ENCODE results near the gene GFOD2.

Gene GFOD2

DNA sequence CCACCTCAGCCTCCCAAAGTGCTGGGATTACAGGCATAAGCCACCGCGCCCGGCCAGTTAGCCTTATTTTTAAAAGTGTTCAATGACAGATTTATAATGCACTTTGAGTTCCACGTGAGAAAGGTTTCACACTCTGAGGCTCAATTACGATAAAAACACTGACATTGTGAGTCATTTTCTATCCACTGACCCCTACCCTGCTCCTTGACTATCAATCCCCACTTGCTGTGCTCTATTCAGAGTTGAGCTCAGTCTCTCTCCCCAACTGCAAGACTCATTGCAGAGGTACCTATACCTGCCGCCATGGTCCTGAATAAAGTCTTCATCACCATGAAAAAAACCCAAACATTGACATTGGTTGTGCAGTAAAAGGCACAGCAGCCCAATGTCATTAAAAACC is 8.5 kb downstream of the GFOD2 start:
- Histone ChIP-seq H3K79me2 (ENCODE audit: low read length) (peaks cover 52% of the 10 kb centered on the region), H3K9ac (ENCODE audit: low read length) (no peak overlapping the region), H3K27ac (ENCODE audit: low read length) (no peak overlapping the region), H3K4me2 (ENCODE audit: low read length) (no peak overlapping the region), H3K9me3 (ENCODE audit: insufficient read depth, low read length) (no peaks in the 10 kb centered on the region), H3K36me3 (replicated peaks; ENCODE audit: low read depth, low read length) (peaks cover 9% of the 10 kb centered on the region), H3K4me3 (ENCODE audit: low read length) (no peak overlapping the region), H4K20me1 (ENCODE audit: insufficient read depth, low read length) (peaks cover 5% of the 10 kb centered on the region), H2AFZ (ENCODE audit: low read depth, low read length) (no peak overlapping the region), H3K4me1 (ENCODE audit: low read length) (no peaks in the 10 kb centered on the region), H3K27me3 (ENCODE audit: low read depth, low read length) (no peaks in the 10 kb centered on the region)
- no peak for TF ChIP-seq EZH2phosphoT487 (IDR thresholded peaks at IDR 0.05; ENCODE audit: low read depth)
- TF ChIP-seq CTCF (IDR thresholded peaks at IDR 0.05; ENCODE audit: low read depth, low read length): no peak

DNA sequence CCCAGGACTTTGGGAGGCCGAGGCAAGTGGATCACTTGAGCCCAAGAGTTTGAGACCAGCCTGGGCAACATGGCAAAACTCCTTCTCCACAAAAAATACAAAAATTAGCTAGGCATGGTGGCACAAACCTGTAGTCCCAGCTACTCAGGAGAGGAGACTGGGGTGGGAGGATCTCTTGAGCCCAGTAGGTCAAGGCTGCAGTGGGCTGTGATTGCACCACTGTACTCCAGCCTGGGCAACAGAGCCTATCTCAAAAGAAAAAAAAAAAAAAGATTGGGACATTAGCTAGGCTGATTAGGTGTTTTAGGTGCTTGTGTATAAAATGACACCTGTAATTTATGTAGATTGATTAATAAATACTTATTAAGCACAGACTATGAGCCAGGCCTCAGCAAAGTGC is 10.1 kb downstream of the GFOD2 start:
- no peak overlapping the region for H3K27ac ChIP-seq (ENCODE audit: low read length)
- peaks cover 49% of the 10 kb centered on the region for H3K79me2 ChIP-seq (ENCODE audit: low read length)
- H3K4me1 ChIP-seq (ENCODE audit: low read length): no peaks in the 10 kb centered on the region
- H2AFZ ChIP-seq (ENCODE audit: low read depth, low read length): no peak overlapping the region
- no peak overlapping the region for H3K9ac ChIP-seq (ENCODE audit: low read length)
- TF ChIP-seq CTCF (IDR thresholded peaks at IDR 0.05; ENCODE audit: low read depth, low read length) (no peak), EZH2phosphoT487 (IDR thresholded peaks at IDR 0.05; ENCODE audit: low read depth) (no peak)
- no peaks in the 10 kb centered on the region for H3K27me3 ChIP-seq (ENCODE audit: low read depth, low read length)
- no peak overlapping the region for H3K4me3 ChIP-seq (ENCODE audit: low read length)
- peaks cover 3% of the 10 kb centered on the region for H4K20me1 ChIP-seq (ENCODE audit: insufficient read depth, low read length)
- no peak overlapping the region for H3K4me2 ChIP-seq (ENCODE audit: low read length)
- peaks cover 9% of the 10 kb centered on the region for H3K36me3 ChIP-seq (replicated peaks; ENCODE audit: low read depth, low read length)
- no peaks in the 10 kb centered on the region for H3K9me3 ChIP-seq (ENCODE audit: insufficient read depth, low read length)

GRCh38 chr16:67708368-67708771 is 10.7 kb downstream of the GFOD2 start:
- Histone ChIP-seq H3K4me3 (ENCODE audit: low read length) (no peak overlapping the region), H2AFZ (ENCODE audit: low read depth, low read length) (no peak overlapping the region), H3K36me3 (replicated peaks; ENCODE audit: low read depth, low read length) (peaks cover 5% of the 10 kb centered on the region), H3K4me2 (ENCODE audit: low read length) (no peak overlapping the region), H3K9me3 (ENCODE audit: insufficient read depth, low read length) (no peaks in the 10 kb centered on the region), H3K9ac (ENCODE audit: low read length) (no peak overlapping the region), H3K27ac (ENCODE audit: low read length) (no peak overlapping the region), H3K27me3 (ENCODE audit: low read depth, low read length) (no peaks in the 10 kb centered on the region), H3K4me1 (ENCODE audit: low read length) (no peaks in the 10 kb centered on the region), H4K20me1 (ENCODE audit: insufficient read depth, low read length) (no peaks in the 10 kb centered on the region; the same call in none of the 2 replicates), H3K79me2 (ENCODE audit: low read length) (peaks cover 48% of the 10 kb centered on the region)
- TF ChIP-seq CTCF (IDR thresholded peaks at IDR 0.05; ENCODE audit: low read depth, low read length) (no peak), EZH2phosphoT487 (IDR thresholded peaks at IDR 0.05; ENCODE audit: low read depth) (no peak)

- Histone ChIP-seq H3K4me3 (ENCODE audit: low read length) (no peak overlapping the region), H3K27ac (ENCODE audit: low read length) (no peak overlapping the region), H3K36me3 (replicated peaks; ENCODE audit: low read depth, low read length) (peaks cover 5% of the 10 kb centered on the region), H3K79me2 (ENCODE audit: low read length) (peaks cover 45% of the 10 kb centered on the region), H3K27me3 (ENCODE audit: low read depth, low read length) (no peaks in the 10 kb centered on the region), H3K9ac (ENCODE audit: low read length) (no peak overlapping the region), H3K4me1 (ENCODE audit: low read length) (no peaks in the 10 kb centered on the region), H3K9me3 (ENCODE audit: insufficient read depth, low read length) (no peaks in the 10 kb centered on the region), H3K4me2 (ENCODE audit: low read length) (no peak overlapping the region), H4K20me1 (ENCODE audit: insufficient read depth, low read length) (no peaks in the 10 kb centered on the region; the same call in none of the 2 replicates), H2AFZ (ENCODE audit: low read depth, low read length) (no peak overlapping the region)
- TF ChIP-seq EZH2phosphoT487 (IDR thresholded peaks at IDR 0.05; ENCODE audit: low read depth) (no peak), CTCF (IDR thresholded peaks at IDR 0.05; ENCODE audit: low read depth, low read length) (no peak)
Observed at GRCh38 chr16:67707790-67708189, 11.3 kb downstream of the GFOD2 start.

Data from OCI-LY3 (cell line).